Globus pallidus (tissue), 1 donor: ENCODE results near the gene BCL2L13.
"Not testable (repeated sequence)": the region's sequence is repeated elsewhere in the genome, so short reads cannot be mapped to it uniquely, and the experiment has no call there.

ENCODE experiments used
- DNase-seq: peaks from one replicate; pipeline ENCODE4 v3.0.0-alpha.2; 2015; ENCODE audit warnings: low spot score

The BCL2L13 gene

GRCh38 chr22:17636850-17637249, 1.7 kb upstream of the BCL2L13 start:
- not testable (repeated sequence) for DNase-seq

- DNase-seq = no peak
Observed at GRCh38 chr22:17637490-17638181, 921 bp upstream of the BCL2L13 start.

GRCh38 chr22:17638182-17638431, 450 bp upstream of the BCL2L13 start:
- DNase-seq = no peak

- DNase-seq = peak; percentile 10
Observed at GRCh38 chr22:17639247-17639741, 737 bp downstream of the BCL2L13 start.

GRCh38 chr22:17641269-17641668, 2.7 kb downstream of the BCL2L13 start:
- DNase-seq = no peak

GRCh38 chr22:17642357-17642756, 3.8 kb downstream of the BCL2L13 start:
- not testable (repeated sequence) for DNase-seq

- DNase-seq = no peak
Observed at GRCh38 chr22:17647452-17647851, 8.9 kb downstream of the BCL2L13 start.

- DNase-seq = no peak
Observed at GRCh38 chr22:17647991-17648390, 9.4 kb downstream of the BCL2L13 start.

GRCh38 chr22:17648569-17648968, 10.0 kb downstream of the BCL2L13 start:
- no peak for DNase-seq

GRCh38 chr22:17655289-17655688, 16.7 kb downstream of the BCL2L13 start:
- DNase-seq = no peak

- no peak for DNase-seq
Observed at GRCh38 chr22:17656870-17657395, 18.4 kb downstream of the BCL2L13 start.

- no peak for DNase-seq
Observed at GRCh38 chr22:17664414-17665055, 26.0 kb downstream of the BCL2L13 start.

GRCh38 chr22:17665248-17665647, 26.7 kb downstream of the BCL2L13 start:
- DNase-seq = no peak

GRCh38 chr22:17665854-17666253, 27.3 kb downstream of the BCL2L13 start:
- no peak for DNase-seq

- DNase-seq = not testable (repeated sequence)
Observed at GRCh38 chr22:17671521-17672092, 33.0 kb downstream of the BCL2L13 start.

- DNase-seq = peak; percentile 26
Observed at GRCh38 chr22:17672417-17672991, 33.9 kb downstream of the BCL2L13 start.

GRCh38 chr22:17674152-17674551, 35.6 kb downstream of the BCL2L13 start:
- no peak for DNase-seq

GRCh38 chr22:17675584-17675983, 37.0 kb downstream of the BCL2L13 start:
- no peak for DNase-seq

- no peak for DNase-seq
Observed at GRCh38 chr22:17678817-17679385, 40.3 kb downstream of the BCL2L13 start.

- no peak for DNase-seq
Observed at GRCh38 chr22:17684245-17684644, 45.7 kb downstream of the BCL2L13 start.

- DNase-seq = no peak
Observed at GRCh38 chr22:17692841-17693240, 54.3 kb downstream of the BCL2L13 start.

GRCh38 chr22:17694193-17694592, 55.6 kb downstream of the BCL2L13 start:
- no peak for DNase-seq

GRCh38 chr22:17694752-17695151, 56.2 kb downstream of the BCL2L13 start:
- no peak for DNase-seq
